SK-N-SH (cell line): ENCODE measurements around the gene RPA3.

ENCODE experiments used
- CTCF ChIP-seq: fragments of 200-600 bp; sonication (generic); IDR thresholded peaks from 2 replicates; pipeline ENCODE4 v1.6.1; 2017; ENCODE audit warnings: antibody characterized with exemption, mild to moderate bottlenecking, moderate library complexity
- EZH2phosphoT487 ChIP-seq: fragments of 200-600 bp; sonication (generic); IDR thresholded peaks from 2 replicates; pipeline ENCODE4 v1.6.1; 2017; ENCODE audit warnings: low read depth, mixed run types, mild to moderate bottlenecking, antibody characterized with exemption, moderate library complexity, borderline replicate concordance
- MAX ChIP-seq: IDR thresholded peaks from 2 replicates; pipeline ENCODE4 v1.4.0; 2012; ENCODE audit warnings: low read depth
- MEF2A ChIP-seq: IDR thresholded peaks from 2 replicates; pipeline ENCODE4 v1.4.0; 2012; ENCODE audit warnings: low read depth, borderline replicate concordance
- MXI1 ChIP-seq: IDR thresholded peaks from 2 replicates; pipeline ENCODE4 v1.6.1; 2012; ENCODE audit warnings: mild to moderate bottlenecking, low read depth, low read length, improper control_type of control experiment
- NRF1 ChIP-seq: IDR thresholded peaks from 2 replicates; pipeline ENCODE4 v1.6.1; 2012; ENCODE audit warnings: low read depth, mild to moderate bottlenecking, low read length
- RAD21 ChIP-seq: IDR thresholded peaks from 2 replicates; pipeline ENCODE4 v1.6.1; 2012; ENCODE audit warnings: mild to moderate bottlenecking, low read length
- RCOR1 ChIP-seq: fragments of 150-350 bp; IDR thresholded peaks from 2 replicates; pipeline ENCODE4 v1.6.1; 2017; ENCODE audit warnings: antibody characterized with exemption, low read length
- SIN3A ChIP-seq: IDR thresholded peaks from 2 replicates; pipeline ENCODE4 v1.6.1; 2012; ENCODE audit warnings: low read depth, mild to moderate bottlenecking, low read length, moderate library complexity, borderline replicate concordance
- SMC3 ChIP-seq: IDR thresholded peaks from 2 replicates; pipeline ENCODE4 v1.6.1; 2012; ENCODE audit warnings: low read depth, low read length, improper control_type of control experiment
- TAF1 ChIP-seq: IDR thresholded peaks from 2 replicates; pipeline ENCODE4 v1.6.1; 2012; ENCODE audit warnings: low read depth, mild to moderate bottlenecking, low read length, moderate library complexity, borderline replicate concordance
- TF ChIP-seq, protein P1 (sequence below): IDR thresholded peaks from 2 replicates; pipeline ENCODE4 v1.4.0; 2012; ENCODE audit warnings: low read depth, borderline replicate concordance
- TF ChIP-seq, protein P2 (sequence below): IDR thresholded peaks from 2 replicates; pipeline ENCODE4 v1.6.1; 2012; ENCODE audit warnings: mild to moderate bottlenecking, low read depth, low read length, moderate library complexity
- TF ChIP-seq, protein P3 (sequence below): fragments of 150-350 bp; IDR thresholded peaks from 2 replicates; pipeline ENCODE4 v1.6.1; 2016; ENCODE audit warnings: mild to moderate bottlenecking, low read depth, low read length

DNA sequence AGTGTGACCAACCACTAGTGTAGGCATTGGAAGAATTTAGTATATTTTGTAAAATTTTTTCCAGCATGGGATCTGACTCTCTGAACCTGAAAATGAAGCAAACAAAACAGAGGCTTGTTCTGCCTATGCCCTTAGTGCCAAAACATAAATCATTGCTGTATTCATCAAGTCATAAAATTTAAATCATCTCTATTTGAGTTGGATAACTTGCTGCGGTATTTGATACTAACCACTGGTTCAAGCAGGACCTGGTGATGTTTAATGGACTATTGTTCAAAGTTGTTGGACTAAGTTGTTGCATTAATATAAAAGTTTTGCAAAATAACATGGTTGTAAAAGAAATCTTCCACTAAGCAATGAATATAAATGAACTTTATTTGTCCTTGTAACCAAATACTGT, 19.8 kb upstream of the RPA3 start:
- TF ChIP-seq, protein P1, sequence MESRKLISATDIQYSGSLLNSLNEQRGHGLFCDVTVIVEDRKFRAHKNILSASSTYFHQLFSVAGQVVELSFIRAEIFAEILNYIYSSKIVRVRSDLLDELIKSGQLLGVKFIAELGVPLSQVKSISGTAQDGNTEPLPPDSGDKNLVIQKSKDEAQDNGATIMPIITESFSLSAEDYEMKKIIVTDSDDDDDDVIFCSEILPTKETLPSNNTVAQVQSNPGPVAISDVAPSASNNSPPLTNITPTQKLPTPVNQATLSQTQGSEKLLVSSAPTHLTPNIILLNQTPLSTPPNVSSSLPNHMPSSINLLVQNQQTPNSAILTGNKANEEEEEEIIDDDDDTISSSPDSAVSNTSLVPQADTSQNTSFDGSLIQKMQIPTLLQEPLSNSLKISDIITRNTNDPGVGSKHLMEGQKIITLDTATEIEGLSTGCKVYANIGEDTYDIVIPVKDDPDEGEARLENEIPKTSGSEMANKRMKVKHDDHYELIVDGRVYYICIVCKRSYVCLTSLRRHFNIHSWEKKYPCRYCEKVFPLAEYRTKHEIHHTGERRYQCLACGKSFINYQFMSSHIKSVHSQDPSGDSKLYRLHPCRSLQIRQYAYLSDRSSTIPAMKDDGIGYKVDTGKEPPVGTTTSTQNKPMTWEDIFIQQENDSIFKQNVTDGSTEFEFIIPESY, result no peak
- TF ChIP-seq RCOR1, result no peak
- TF ChIP-seq RAD21, result no peak
- TF ChIP-seq MAX, result no peak
- TF ChIP-seq SIN3A, result no peak
- TF ChIP-seq NRF1, result no peak
- TF ChIP-seq CTCF, result no peak
- no peak for TF ChIP-seq SMC3
- TF ChIP-seq, protein P2, sequence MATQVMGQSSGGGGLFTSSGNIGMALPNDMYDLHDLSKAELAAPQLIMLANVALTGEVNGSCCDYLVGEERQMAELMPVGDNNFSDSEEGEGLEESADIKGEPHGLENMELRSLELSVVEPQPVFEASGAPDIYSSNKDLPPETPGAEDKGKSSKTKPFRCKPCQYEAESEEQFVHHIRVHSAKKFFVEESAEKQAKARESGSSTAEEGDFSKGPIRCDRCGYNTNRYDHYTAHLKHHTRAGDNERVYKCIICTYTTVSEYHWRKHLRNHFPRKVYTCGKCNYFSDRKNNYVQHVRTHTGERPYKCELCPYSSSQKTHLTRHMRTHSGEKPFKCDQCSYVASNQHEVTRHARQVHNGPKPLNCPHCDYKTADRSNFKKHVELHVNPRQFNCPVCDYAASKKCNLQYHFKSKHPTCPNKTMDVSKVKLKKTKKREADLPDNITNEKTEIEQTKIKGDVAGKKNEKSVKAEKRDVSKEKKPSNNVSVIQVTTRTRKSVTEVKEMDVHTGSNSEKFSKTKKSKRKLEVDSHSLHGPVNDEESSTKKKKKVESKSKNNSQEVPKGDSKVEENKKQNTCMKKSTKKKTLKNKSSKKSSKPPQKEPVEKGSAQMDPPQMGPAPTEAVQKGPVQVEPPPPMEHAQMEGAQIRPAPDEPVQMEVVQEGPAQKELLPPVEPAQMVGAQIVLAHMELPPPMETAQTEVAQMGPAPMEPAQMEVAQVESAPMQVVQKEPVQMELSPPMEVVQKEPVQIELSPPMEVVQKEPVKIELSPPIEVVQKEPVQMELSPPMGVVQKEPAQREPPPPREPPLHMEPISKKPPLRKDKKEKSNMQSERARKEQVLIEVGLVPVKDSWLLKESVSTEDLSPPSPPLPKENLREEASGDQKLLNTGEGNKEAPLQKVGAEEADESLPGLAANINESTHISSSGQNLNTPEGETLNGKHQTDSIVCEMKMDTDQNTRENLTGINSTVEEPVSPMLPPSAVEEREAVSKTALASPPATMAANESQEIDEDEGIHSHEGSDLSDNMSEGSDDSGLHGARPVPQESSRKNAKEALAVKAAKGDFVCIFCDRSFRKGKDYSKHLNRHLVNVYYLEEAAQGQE, result no peak
- TF ChIP-seq MEF2A, result no peak
- no peak for TF ChIP-seq EZH2phosphoT487
- TF ChIP-seq, protein P3, sequence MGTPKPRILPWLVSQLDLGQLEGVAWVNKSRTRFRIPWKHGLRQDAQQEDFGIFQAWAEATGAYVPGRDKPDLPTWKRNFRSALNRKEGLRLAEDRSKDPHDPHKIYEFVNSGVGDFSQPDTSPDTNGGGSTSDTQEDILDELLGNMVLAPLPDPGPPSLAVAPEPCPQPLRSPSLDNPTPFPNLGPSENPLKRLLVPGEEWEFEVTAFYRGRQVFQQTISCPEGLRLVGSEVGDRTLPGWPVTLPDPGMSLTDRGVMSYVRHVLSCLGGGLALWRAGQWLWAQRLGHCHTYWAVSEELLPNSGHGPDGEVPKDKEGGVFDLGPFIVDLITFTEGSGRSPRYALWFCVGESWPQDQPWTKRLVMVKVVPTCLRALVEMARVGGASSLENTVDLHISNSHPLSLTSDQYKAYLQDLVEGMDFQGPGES, result no peak
- no peak for TF ChIP-seq MXI1
- TF ChIP-seq TAF1, result no peak
